HG02798 (cell line): Measurements from ENCODE around the gene HES2.
"Not testable (repeated sequence)": the region's sequence is repeated elsewhere in the genome, so short reads cannot be mapped to it uniquely, and the experiment has no call there.

Experiments
- ATAC-seq: cut with Tn5 transposase; IDR thresholded peaks from one replicate; pipeline ENCODE4 v1.9.1; 2021; ENCODE audit warnings: mild to moderate bottlenecking; ENCODE audit not compliant: unreplicated experiment, poor library complexity

Gene HES2

DNA sequence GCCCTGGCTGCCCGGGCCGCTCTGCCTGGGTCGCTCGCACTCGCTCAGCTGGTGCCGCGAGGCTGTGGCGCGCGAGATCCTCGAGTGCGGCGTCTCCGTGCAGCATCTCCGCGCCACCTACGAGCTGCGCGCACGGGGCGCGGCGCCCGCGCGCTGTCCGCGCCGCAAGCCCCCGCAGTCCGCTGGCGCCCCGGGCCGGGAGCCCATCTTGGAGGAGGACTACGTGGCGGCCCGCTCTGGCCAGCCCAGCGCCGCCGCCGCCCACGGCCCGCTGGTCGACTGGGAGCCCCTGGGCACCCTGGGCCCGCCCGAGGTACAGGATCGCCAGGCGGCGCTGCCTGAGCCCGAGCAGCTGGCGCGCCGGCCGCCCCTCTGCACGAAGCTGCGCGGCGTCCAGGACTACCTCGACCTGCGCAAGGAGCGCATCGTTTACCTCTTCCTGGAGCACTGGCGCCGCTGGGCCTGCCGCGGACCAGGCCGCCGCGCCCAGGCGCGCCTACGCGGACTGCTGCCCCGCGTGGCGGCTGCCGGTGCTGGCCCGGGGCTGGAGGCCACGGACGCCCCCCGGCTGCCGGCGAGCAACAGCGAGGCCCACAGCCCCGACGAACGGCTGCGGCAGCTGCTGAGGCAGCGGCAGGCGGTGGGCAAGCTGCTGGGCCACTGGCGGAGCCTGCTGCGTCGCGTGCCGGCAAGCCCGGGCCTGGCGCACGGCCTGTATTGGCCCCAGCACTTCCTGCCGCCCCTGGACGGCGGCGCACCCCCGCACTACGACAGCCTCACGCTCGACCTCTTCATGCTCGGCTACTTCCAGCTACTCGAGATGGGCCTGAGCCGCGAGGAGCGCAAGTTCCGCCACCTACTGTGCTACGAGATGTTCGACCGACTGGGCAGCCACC, 35.4 kb upstream of the HES2 start:
- ATAC-seq: no peak

DNA sequence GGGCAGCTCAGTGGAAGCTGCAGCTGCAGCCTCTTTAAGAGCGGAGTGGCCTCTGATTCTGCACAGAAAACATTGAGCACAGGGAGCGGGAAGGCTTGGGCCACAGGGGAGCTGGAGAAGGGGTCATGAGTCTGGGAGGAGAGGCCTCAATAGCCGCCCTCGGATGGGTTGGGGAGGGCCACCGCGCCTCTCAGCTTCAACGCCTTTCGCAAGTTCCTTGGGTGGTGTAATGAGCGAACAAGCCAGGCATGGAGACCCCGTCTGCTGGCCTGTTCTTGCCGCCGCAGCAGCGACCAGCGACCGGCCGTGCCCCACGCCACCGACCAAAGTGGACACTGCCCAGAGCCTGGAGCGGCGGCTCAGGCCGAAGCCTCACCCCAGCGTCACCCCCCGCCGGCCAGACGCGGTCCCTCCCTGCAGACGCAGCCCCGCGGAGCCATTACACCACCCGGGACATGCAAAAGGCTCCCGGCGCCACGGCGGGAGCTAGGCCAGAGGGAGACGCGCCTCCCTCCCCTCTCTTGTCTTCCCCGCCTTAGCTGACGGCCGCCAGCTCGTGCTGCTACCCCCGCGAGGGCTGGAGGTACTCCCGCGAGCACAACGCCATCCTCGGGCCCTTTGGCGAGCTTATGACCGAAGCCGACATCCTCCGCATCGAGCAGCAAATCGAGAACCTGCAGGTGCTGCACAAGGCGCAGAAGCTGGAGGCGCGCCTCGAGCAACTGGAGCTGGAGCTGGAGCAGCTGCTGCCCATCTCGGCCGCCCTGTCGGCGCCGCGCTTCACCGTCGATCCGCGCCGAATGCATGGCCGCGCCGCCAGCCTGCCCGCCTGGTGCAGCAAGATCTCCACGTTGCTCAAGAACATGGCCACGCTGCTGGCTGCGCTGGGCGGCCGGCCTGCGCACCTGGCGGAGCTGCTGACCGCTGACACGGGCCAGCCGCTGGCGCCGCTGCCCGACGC, 34.5 kb upstream of the HES2 start:
- not testable (repeated sequence) for ATAC-seq

DNA sequence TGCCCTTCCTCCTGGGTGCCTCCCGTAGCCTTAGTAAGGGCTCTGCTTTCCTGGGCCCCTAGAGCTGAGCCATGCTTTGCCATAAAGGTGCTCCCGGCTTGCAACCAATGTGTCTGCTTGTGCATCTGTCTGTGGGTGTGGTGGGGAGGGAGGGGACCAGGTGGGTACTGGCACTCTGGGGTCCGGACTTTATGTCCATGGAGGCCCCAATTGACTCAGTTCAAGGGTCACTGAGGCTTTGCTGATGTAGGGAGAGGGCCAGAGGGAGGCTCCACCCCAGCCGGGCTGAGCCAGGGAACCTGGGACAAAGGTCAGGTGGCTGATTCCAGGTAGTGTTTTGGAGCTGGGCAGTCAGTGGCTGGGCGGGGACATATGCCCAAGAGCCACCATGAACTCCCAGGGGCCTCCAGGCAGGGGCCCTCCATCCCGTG, 31.2 kb upstream of the HES2 start:
- ATAC-seq: no peak

DNA sequence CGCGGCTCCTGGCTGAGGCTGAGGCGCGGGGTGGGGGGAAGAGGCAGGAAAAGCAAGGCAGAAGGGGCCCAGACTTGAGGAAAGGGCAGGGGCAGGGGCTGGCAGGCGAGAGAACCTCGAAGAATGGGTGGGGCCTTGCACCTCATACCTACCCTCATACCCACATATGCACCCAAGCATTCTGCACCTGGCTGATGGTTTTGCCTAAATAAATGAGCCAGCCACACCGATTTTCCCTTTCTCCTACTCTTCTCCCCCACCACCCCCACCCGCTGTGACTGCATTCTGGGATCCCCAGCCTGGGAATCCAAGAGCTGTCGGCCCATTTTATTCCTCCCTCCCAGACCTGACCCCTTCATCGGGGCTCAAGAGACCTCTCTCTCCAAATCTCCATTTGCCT, 30.8 kb upstream of the HES2 start:
- not testable (repeated sequence) for ATAC-seq

DNA sequence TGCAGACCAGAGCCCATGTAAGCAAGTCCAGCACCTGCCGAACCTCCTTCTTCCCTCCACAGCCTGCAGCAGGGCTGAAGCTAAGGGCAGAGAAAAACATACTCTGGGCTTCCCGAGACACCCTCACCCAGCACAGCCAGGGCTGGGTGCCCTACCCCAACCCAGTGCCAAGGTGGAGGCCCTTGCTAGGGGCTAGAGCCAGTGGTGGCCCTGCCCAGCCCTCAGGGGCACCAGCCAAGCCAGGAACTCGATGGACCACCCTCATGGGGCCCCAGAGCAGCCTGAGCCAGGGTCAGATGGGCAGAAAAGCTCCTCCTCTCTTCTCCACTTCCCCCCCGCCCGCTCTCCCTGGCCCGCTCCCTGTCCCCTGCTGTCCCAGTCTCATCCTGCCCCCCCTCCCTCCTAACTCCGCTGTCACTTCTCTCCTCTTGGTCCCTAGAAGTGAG, 30.3 kb upstream of the HES2 start:
- ATAC-seq: no peak

DNA sequence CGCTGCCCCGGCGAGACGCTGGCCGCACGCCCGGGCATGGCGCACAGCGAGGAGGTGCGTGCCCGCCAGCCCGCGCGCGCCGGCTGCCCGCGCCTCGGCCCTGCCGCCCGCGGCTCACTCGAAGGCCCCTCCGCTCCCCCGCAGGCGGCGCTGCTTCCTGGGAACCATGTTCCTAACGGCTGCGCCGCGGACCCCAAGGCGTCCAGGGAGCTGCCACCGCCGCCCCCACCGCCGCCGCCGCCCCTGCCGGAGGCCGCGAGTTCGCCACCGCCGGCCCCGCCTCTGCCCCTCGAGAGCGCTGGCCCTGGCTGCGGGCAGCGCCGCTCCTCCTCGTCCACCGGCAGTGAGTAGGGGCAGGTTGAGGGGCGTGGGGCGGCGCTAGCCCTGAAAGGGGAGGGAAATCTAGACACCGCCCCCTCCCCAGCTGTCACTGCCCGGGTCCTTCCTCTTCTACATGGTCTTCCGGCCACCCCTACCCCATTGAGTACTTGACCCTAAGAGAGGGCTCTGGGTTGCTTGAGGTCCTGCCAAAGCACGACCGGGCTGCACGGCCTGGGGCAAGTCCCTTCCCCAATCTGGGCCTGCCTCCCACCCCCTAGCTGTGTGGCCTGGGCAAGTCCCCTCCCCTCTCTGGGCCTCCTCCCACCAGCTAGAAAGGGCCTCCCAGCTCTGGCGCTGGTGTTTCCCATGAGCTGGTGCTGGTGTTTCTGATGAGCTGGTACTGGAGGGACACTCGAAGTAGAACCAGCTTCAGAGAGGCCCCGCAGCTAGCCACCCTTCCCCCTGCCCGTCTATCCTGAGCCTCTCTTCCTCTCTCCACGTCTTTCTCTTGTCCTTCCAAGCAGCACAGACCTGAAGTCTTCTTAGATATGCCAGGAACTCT, 29.3 kb upstream of the HES2 start:
- ATAC-seq: no peak

DNA sequence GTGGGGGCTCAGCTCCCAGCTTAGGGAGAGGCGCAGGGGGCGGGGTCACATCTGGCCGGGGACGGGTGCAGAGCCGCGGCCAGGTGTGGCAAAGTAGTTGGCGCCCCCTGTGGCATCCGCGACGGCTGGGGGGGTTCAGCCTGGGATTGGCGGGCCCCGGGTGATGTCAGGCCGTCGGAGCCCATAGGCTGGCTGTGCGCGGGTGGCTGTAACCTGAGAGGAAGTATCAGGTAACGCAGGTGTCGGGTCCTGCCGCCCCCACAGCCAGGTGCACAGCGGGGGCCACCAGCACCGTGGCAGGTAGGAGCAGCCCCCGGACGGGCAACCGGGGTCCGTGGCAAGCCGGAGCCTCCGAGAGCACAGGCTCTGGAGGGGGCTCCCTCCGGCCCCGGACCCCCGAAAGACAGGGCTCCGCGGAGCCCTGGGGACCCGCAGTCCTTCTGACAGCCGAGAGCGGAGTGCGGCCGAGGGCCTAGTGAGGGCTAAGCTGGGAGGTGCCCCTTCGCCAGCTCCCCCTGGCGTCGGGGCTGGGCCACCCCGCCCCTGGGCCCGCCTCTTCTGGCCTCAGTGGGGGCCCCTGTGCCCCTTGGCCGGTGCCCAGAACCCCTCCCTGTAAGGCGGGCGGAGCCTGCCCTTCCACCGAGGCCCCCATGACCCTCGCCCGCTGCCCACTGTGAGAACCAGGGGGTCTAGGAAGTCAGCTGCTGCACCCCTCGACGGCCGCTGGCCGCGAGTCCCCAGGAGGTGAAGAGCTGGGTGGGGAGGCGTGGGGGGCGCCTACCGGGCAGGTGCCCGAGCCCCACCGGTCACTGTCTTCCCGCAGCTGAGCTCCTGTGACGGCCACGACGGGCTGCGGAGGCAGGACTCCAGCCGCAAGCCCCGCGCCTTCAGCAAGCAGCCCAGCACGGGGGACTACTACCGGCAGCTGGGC, 28.4 kb upstream of the HES2 start:
- ATAC-seq: no peak

DNA sequence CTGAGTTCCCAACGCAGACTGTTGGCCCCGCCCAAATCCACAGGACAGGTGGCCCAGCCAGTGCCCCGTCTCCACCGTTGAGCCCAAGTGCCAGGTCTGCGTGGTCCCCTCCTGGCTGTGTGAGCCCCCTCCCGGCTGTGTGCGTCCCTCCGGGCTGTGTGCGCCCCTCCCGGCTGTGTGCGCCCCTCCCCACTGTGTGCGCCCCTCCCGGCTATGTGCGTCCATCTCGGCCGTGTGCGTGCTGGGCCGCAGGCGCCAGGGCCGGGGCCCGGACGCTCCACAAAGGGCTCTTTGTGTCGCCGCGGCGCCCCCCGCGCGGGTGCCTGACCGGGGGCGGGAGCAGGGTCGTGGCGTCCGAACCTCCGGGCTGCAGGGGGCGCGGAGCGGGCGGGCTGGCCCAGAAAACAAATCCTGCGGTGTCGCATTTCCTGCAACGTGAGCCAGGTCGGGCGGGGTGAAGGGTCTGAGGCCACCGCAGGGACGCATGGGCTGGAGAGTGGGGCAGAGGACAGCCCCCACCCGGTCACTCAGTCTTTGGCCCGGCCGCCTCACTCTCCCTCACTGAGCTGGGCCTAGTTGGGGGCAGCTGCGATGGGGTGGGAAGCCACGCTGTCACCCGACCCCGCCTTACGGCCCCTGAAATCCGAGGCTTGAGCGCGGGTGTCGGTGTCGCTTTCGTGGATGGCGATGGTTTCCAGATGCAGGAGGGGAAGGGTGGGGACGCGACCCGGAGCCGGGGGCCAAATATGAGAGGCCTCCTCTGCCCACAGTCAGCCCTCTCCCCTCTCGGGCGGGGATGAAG, 27.5 kb upstream of the HES2 start:
- ATAC-seq: no peak

DNA sequence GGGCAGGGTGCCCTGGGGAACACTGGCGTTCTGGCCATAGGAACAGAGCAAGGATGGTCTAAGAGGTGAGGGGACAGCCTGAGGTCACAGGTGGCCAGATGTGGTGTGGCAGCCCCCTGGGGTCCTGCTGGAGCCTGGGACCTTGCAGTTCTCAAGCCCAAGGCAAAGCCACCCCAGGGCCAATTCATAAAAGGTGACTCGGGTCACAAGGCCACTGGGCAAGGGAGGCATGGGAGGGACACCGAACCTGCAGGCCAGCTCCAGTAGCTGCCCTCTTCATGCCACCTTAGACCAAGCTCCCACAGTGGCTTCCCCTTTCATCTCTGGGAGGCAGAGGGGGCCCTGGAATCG, 26.9 kb upstream of the HES2 start:
- no peak for ATAC-seq

DNA sequence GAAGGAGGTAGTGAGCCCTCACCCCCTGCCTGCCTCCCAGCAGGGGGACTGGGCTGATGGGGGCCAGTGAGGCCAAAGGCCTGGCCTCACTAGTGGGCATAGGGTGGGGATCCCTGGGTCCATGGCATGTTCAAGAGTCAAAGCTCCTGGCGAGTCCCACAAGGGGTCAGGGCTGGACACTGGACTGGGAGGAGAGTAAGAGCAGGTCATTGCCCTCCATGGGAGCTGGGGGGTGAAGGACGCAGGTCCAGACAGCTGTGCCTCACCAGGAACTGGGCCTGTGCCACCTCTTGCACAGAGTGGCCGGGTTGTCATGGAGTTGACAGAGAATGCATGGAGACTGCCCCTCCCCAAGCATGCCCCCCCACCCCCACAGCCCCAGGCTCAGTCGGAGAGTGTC, 26.2 kb upstream of the HES2 start:
- not testable (repeated sequence) for ATAC-seq

DNA sequence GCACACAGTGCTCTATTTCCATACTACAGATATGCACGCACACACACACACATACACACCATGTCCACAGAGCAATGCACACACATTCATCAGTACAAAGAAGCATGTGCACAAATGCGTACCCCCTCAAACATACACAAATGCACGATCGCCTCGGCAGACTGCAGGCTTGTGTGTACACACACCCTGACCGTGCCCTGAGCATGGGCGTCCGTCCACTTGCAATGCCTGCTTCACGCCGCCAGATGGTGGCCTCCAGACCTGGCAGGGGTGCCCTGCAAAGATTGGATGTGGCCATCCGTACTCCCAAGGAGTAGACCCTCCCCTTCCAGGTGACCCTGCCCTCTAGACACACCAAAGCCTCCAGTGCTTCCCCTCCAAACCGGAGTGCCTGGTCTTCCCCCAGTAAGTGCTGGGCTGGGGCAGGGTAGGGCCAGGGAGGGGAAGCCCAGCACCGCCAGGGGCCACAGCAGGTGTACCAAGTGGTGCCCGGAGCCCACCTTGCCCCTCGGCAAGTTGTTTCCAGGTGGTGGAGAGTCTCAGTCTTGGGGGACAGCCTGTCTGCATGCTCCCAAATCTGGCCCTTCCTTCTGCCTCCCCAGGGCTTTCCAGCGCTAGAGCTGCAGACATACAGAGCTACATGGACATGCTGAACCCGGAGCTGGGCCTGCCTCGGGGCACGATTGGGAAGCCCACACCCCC, 25.5 kb upstream of the HES2 start:
- ATAC-seq: no peak

DNA sequence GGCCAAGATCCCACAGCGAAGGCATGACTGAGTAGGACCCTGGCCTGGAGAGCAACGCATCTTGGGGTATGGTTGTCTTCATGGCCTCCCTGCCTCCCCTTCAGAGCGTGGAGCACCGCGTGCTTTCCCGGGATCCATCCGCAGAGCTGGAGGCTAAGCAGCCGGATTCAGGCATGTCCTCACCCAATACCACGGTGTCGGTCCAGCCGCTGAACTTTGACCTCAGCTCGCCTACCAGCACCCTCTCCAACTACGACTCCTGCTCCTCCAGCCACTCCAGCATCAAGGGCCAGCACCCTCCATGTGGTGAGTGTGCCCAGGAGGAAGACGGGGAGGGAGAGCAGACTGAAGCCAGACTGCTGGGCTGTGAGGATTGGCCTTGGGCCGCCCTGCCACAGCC, 24.7 kb upstream of the HES2 start:
- ATAC-seq: no peak

DNA sequence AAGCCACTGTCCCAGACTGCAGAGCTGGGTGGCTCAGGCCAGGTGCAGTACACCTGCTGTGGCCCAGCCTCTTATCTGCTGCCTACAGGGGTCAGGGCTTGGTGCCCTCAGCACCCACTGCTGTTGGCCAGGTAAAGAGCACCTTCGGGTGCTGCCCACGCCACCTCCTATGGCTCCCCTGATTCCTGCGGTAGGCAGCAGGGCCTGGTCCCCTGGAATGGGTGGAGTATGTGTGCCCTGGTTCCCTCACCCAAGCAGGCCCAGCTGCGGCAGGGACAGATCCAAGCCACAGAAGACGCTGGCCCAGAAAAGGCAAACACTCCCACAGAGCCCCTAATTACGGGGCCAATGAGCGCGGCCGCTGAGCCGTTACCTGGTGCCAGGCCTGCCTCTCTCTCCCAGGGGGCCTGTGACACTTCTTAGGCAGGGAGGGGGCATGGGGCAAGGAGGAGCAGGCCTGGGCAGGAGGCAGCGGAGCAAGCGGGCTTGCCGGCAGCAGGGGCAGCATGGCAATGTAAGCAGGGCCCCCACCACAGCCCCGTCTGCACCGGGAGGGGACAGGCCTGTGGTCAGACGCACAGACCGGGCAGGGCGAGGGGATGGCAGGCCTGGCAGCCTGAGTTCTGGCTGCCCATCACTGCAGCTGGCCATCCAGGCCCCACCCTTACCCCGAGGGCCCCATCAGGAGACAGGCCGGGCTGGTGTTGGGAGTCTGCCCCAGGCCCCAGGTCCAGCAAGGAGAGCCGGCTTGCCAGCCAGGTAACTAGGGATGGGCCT, 23.8 kb upstream of the HES2 start:
- ATAC-seq: no peak

DNA sequence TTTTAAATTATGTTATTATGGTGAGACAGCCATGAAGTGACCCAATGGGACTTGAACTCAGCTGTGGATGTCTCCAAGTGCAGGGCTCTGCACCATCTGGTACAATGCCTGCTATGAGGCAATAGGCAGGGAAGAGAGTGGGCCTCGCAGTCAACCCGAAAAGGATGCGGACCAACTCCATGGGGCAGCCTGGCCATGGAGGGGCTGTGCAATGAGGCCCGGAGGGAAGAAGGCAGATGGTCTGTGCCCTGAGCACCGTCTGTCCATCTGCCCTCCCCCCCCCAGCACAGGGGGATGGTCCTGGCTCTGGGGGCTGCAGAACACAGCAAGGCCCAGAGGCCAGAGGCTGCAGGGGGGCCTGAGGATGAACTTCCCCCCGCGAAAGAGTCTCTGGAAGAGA, 21.9 kb upstream of the HES2 start:
- ATAC-seq: no peak

DNA sequence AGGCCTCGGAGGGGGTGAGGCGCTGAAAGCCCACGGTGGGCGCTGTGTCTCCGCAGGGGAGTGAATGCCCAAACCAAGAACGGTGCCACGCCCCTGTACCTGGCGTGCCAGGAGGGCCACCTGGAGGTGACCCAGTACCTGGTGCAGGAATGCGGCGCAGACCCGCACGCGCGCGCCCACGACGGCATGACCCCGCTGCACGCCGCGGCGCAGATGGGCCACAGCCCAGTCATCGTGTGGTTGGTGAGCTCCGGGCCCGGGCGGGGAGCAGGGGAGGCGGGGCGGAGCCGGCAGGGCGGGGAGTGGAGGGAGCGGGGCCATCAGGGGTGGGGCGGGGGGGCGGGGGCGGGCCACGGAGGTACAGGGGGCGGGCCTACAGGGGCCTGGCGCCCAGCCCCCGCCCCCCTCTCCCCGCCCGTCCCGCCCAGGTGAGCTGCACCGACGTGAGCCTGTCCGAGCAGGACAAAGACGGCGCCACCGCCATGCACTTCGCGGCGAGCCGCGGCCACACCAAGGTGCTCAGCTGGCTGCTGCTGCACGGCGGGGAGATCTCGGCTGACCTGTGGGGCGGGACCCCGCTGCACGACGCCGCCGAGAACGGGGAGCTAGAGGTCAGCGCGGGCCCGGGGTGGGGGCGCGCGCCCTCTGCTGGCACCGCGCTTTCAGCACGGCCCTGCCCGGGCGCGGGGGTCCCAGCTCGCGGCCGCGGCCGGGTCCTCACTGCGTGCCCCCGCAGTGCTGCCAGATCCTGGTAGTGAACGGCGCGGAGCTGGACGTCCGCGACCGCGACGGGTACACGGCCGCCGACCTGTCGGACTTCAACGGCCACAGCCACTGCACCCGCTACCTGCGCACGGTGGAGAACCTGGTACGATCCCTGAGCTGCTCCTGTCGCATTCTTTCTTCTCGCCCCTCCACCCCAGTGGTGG, 20.7 kb upstream of the HES2 start:
- no peak for ATAC-seq

DNA sequence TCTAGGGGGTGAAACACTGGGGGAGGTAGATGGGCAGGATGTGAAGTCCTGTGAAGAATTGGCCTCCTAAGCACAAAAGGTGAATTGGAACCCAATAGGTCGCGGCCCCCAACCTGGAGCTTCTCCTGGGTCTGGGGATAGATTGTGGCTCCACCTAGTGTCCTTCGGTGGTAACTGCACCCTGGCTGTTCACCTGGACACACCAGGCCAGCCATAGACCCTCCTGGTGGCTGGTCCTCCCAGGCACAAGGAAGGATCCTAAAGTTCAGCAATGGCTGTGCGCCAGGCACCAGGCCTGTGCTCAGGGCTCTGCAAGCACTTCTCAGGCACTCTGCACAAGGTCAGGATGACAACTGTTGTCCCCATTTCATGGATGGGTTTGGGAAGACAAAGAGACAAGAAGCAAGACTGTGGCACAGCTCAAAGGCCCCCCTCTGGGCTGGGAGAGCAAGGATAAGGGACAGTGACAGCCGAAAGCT, 18.4 kb upstream of the HES2 start:
- peak; percentile 65 for ATAC-seq
